SK-N-SH (cell line): ENCODE measurements around the gene MYO1D.

ENCODE experiments used
- EP300 ChIP-seq, 2 experiments: IDR thresholded peaks; 2 replicates each; pipeline versions ENCODE4 v1.4.0 to v1.6.1; 2012; ENCODE audit warnings: borderline replicate concordance in 1 of 2, low read depth in 1 of 2, low read length in 1 of 2
- TCF12 ChIP-seq: IDR thresholded peaks from 2 replicates; pipeline ENCODE4 v1.4.0; 2012
- TF ChIP-seq, protein P1 (sequence below): fragments of 200-600 bp; sonication (generic); IDR thresholded peaks from 2 replicates; pipeline ENCODE4 v1.6.1; 2017; ENCODE audit warnings: antibody characterized with exemption, mild to moderate bottlenecking, moderate library complexity
- TF ChIP-seq, protein P2 (sequence below): IDR thresholded peaks from 2 replicates; pipeline ENCODE4 v1.4.0; 2012; ENCODE audit warnings: low read depth

DNA sequence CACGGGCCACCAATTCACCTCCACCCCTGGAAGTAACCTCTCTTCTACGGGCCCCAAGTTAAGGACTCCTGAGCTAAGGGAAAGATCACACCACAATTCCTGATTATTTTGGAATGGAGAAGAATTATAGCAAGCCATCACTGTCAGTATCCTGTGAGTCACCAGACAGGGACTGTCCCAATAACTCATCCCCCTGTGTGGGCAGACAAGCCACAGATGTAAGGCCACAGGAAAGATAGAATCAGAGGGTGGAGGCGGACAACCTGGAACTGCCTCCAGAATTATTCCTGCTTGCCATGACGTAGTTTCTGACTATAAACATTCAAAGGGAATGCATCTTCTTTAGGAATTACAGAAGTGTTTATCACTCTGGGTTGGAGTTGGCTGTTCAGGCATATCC is 5.8 kb upstream of the MYO1D start:
- TF ChIP-seq, protein P1, sequence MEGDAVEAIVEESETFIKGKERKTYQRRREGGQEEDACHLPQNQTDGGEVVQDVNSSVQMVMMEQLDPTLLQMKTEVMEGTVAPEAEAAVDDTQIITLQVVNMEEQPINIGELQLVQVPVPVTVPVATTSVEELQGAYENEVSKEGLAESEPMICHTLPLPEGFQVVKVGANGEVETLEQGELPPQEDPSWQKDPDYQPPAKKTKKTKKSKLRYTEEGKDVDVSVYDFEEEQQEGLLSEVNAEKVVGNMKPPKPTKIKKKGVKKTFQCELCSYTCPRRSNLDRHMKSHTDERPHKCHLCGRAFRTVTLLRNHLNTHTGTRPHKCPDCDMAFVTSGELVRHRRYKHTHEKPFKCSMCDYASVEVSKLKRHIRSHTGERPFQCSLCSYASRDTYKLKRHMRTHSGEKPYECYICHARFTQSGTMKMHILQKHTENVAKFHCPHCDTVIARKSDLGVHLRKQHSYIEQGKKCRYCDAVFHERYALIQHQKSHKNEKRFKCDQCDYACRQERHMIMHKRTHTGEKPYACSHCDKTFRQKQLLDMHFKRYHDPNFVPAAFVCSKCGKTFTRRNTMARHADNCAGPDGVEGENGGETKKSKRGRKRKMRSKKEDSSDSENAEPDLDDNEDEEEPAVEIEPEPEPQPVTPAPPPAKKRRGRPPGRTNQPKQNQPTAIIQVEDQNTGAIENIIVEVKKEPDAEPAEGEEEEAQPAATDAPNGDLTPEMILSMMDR: no peak
- TF ChIP-seq, protein P2, sequence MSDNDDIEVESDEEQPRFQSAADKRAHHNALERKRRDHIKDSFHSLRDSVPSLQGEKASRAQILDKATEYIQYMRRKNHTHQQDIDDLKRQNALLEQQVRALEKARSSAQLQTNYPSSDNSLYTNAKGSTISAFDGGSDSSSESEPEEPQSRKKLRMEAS: no peak
- TF ChIP-seq TCF12 (peak; percentile 47; the same call in 1 of the 2 replicates), EP300 (IDR thresholded peaks at IDR 0.05; ENCODE audit: borderline replicate concordance in 1 of 2, low read depth in 1 of 2, low read length in 1 of 2) (no peak)
